HUES6 (cell line): ENCODE data around the gene CHSY1.
A peak's percentile ranks its signal among the peaks of the same experiment; 100 is the strongest.

ENCODE experiments used
- H3K27ac ChIP-seq: 2 replicates; pipeline ENCODE4 v1.7.0; 2013; ENCODE audit warnings: low read depth, mild to moderate bottlenecking, low read length, inconsistent platforms
- H3K27me3 ChIP-seq: 2 replicates; pipeline ENCODE4 v1.6.1; 2013; ENCODE audit warnings: low read length; ENCODE audit not compliant: control insufficient read depth, insufficient read depth
- H3K36me3 ChIP-seq: 2 replicates; pipeline ENCODE4 v1.6.1; 2013; ENCODE audit warnings: low read length; ENCODE audit not compliant: control insufficient read depth, insufficient read depth
- H3K4me1 ChIP-seq: 2 replicates; pipeline ENCODE4 v1.6.1; 2013; ENCODE audit warnings: low read length; ENCODE audit not compliant: control insufficient read depth, insufficient read depth
- H3K4me3 ChIP-seq: 2 replicates; pipeline ENCODE4 v1.5.1; 2013; ENCODE audit warnings: low read depth, low read length
- H3K9ac ChIP-seq: one replicate; pipeline ENCODE4 v1.6.1; 2013; ENCODE audit warnings: mild to moderate bottlenecking, low read length
- H3K9me3 ChIP-seq: 2 replicates; pipeline ENCODE4 v1.6.1; 2013; ENCODE audit warnings: low read depth, low read length; ENCODE audit not compliant: control insufficient read depth, insufficient read depth

CHSY1 gene

DNA sequence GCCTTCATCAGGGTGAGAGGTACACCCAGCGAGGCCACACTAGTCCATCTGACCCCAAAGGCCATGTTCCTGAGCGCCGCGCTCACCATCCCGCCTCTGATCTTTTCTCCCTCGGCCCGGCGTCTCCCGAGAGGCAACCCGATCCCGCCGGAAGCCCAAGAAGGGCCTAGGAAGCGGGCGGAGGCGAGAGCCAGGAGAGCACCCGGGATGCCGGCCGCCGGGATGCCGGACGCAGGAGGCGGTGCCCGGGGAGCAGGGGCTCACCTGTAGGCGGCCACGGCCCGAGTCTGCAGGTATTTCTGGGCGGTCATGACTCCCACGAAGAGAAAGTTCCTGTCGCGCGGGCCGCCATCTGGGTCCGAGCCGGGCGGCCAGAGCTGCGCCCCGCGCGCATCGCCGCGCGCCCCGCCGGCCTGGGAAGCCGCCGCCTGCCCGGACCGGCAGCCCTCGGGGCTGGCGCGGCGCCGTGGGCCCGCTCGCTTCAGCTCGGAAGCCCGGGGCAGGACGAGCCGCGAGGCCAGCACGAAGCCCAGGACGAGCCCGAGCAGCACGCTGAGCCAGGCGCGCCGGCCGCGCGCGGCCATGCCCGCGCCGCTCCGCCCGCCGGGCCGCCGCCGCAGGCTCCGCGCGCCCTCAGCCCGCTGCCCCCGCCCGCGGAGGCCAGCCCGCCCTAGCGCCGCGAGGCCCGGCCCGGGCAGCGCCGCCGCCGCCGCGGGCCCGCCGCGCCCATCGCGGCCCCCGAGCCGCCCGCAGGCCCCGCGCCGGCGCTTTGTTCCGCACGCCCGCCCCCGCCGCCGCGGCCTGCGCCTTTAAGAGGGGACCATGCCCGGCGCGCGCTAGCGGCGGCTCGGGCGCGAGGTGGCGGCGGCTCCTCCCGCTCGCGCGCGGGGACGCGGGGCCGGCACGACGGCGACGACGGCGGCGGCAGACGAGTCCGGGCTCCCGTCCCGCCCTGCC is 697 bp downstream of the CHSY1 start:
- peak overlapping the region; percentile 89 for H3K9ac ChIP-seq
- H3K27me3 ChIP-seq, result no peaks in the 10 kb centered on the region
- H3K4me1 ChIP-seq, result peaks cover 47% of the 10 kb centered on the region
- H3K4me3 ChIP-seq, result peak overlapping the region; percentile 86
- peak overlapping the region; percentile 55 for H3K27ac ChIP-seq
- peaks cover 21% of the 10 kb centered on the region for H3K36me3 ChIP-seq
- H3K9me3 ChIP-seq, result no peaks in the 10 kb centered on the region

DNA sequence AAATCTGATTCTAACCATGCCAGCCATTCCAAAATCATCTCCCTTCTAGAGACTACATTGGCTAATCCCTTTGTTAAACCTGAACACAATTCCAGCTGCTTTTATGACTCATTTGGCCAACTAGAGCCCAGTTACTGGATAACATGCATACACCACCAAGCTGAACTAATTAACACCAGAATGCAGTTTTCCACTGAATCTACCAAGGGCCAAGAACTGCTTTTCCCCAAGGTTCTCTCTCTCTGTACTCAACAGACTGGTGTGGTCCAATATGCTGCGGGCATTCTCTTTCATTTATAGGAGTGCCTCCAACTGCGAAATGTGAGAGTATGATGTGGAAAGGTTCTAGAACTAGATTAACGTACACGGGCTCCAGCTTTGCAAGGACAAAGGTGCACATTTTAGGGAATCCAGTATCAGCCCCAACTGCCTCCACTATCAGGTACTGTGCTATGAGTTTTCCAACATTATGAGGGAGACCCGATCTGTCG is 1.5 kb downstream of the CHSY1 start:
- H3K36me3 ChIP-seq, result peaks cover 21% of the 10 kb centered on the region
- H3K4me3 ChIP-seq, result peak overlapping the region; percentile 86
- H3K4me1 ChIP-seq, result peaks cover 50% of the 10 kb centered on the region
- H3K9me3 ChIP-seq, result no peaks in the 10 kb centered on the region
- H3K9ac ChIP-seq, result peak overlapping the region; percentile 89
- peak overlapping the region; percentile 55 for H3K27ac ChIP-seq
- no peaks in the 10 kb centered on the region for H3K27me3 ChIP-seq

DNA sequence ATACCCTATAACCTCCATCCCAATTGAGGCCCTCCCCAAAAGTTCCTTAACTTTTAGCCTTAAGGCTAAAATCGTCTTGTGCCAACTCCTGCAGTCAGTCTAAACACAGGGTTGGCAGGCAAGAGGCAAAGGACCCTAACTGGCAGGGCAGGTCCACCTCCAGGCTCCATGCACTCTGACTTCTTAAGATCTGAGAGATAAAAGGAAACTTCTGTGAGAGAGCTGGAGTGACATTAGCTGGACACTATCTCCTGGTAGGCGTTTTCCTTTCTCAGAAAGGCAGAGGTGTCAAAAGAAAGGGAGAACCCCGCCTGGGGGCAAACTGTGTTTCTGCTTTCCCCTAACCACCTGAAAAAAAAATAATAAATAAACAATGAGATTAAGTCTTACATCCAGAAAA is 3.6 kb downstream of the CHSY1 start:
- no peaks in the 10 kb centered on the region for H3K27me3 ChIP-seq
- peaks cover 27% of the 10 kb centered on the region for H3K36me3 ChIP-seq
- H3K4me1 ChIP-seq, result peaks cover 63% of the 10 kb centered on the region
- no peak overlapping the region for H3K9ac ChIP-seq
- H3K4me3 ChIP-seq, result no peak overlapping the region
- H3K9me3 ChIP-seq, result no peaks in the 10 kb centered on the region
- no peak overlapping the region for H3K27ac ChIP-seq

DNA sequence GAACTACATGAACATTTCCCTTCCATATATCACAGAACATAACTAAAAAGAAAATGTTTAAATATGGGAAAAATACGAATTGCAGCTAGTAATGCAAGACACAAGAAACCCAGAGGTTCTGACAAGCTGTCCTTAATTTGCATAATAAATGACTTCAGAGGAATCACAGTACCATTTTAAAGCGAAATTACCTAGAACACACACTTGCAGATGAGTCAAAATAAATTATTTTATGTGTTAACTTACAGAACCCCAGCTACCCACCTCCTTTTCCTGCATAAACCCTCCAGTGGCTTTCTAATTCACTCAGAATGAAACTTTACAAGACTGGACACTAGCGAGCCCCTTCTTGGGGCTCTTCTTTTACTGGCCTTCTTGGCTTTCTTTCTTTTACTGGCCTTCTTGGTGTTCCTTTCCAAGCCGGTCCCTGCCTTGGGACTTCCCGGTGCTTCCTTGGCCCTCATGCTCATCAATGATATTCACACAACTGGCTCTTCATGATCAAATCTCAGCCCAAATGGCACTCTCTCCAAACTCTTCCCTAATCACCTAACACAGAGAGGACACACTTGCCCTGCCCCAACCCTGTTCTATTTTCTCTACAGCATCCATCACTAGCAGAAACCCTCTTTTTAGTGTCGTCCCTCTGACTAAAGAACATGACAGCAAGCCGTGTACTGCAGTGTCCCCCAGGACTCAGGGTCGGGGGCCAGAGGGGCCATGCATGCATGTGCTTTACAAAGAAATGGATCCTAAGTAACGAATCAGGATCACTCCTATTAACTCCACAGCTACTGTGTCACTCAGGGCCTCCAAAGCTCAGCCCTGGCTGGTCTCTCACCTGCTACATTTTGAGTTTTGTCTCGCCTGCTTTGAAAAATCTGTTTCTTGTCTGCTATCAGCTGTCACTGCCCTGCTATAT is 4.8 kb downstream of the CHSY1 start:
- peaks cover 65% of the 10 kb centered on the region for H3K4me1 ChIP-seq
- H3K4me3 ChIP-seq, result no peak overlapping the region
- H3K27me3 ChIP-seq, result no peaks in the 10 kb centered on the region
- H3K9me3 ChIP-seq, result no peaks in the 10 kb centered on the region
- no peak overlapping the region for H3K27ac ChIP-seq
- H3K9ac ChIP-seq, result no peak overlapping the region
- H3K36me3 ChIP-seq, result peaks cover 34% of the 10 kb centered on the region

DNA sequence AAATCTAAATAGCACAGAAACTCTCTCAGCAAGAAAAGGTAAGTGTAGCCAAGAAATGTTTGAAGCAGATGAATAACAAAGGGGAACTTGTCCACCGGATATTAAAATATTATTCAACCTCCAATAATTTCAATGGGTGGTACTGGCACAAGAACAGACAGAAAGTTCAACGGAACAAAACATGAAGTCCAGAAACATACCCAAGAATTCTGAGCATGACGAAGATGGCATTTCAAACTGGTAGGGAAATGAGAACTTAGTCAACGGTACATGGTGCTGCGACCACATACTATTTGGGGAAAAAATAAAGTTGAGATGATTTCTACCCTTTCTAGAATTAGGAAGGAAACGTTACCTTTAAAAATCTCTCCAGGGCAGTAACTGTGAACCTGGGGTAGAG is 5.5 kb downstream of the CHSY1 start:
- Histone ChIP-seq H3K9me3 (no peaks in the 10 kb centered on the region), H3K36me3 (peaks cover 40% of the 10 kb centered on the region), H3K9ac (no peak overlapping the region), H3K27me3 (no peaks in the 10 kb centered on the region), H3K4me1 (peaks cover 66% of the 10 kb centered on the region), H3K27ac (no peak overlapping the region), H3K4me3 (no peak overlapping the region)

DNA sequence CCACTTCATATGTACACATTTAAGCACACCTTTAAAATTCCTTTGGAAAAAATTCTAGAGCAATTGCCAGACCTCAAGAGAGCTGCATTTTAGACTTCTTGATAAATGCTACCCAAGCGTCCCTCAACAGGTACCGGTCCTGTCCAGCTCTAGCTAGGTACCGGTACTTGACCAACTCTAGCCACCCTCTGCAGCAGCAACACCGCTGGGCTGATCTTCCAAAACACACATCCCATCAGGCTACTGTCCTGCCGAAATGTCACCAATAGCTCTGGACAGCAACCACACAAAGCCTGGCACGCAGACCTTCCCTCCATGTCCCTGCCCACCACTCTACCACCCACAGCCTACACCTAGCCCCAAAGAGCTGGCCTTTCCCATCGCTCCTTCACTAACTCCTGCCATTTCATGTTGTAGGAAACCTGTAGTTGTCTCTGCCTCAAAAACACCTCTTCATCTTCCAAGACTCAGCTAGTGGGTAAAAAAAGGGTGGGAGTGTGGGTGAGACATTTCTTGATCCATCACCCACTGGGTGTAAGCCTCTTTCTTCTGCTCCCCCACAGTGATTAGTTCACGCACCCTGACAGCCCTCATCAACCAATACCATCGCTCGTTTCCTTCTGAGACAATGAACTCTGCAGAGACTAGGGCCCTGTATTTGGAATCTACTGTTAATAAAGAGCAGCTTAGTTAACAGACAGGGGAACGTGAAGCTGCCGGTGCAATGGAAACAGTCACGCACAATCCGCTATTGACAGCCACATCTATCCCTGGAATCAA is 6.8 kb downstream of the CHSY1 start:
- Histone ChIP-seq H3K36me3 (peaks cover 40% of the 10 kb centered on the region), H3K27ac (no peak overlapping the region), H3K9me3 (no peaks in the 10 kb centered on the region), H3K4me3 (no peak overlapping the region), H3K4me1 (peaks cover 61% of the 10 kb centered on the region), H3K9ac (no peak overlapping the region), H3K27me3 (no peaks in the 10 kb centered on the region)

DNA sequence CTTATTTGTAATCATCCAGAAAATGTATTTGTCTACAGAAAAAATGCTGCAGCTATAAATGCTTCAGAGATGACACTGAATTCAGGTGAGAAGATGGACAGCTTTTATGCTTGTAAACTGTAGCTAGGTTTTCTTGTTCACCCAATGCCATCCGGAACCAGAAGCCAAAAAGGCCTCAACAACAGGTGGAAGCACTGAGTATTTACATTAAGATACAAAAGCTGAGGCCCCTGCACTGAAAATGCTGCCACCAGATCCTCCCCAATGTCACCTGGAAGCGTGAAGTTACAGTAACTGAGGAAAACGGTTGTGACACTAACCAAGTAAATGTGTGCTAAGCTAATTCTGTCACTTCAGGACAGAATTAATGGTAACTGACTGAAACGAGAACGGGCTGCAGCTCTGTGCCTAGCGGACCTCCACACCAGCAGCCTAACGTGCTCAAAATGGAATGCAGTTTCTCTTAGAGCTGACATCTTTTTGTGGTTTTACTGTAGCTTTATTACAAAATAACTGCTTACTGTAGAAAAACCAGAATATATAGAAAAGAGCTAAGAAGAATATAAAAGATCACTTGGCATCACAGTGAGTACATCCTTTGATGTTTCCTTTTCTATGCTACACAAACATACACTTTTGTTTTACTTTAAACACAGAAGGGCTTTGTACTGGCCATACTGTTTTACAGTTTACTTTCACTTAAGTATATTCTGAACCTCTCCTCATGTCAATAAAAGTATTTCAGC is 7.6 kb downstream of the CHSY1 start:
- Histone ChIP-seq H3K27ac (no peak overlapping the region), H3K9ac (no peak overlapping the region), H3K9me3 (no peaks in the 10 kb centered on the region), H3K4me1 (peaks cover 60% of the 10 kb centered on the region), H3K36me3 (peaks cover 46% of the 10 kb centered on the region), H3K27me3 (no peaks in the 10 kb centered on the region), H3K4me3 (no peak overlapping the region)

DNA sequence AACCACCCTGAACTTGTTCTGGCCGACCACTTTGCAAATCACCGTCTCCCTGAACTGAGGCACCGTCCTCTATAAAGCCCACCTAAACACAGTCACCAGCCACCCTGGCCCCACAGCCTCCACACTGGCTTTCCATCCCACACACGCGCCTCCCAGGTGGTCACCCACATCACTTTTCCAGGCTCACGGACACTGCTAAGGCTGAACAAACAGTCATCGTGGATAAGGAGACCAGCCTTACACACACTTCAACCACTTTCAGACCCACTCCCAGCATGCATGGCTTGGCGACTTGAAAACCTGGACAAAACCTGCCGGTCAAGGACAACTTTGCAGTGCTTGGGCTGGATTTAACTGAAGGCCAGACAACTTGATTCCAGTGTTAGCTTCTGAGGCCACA is 8.4 kb downstream of the CHSY1 start:
- no peak overlapping the region for H3K4me3 ChIP-seq
- H3K27ac ChIP-seq, result no peak overlapping the region
- no peak overlapping the region for H3K9ac ChIP-seq
- H3K4me1 ChIP-seq, result peaks cover 57% of the 10 kb centered on the region
- no peaks in the 10 kb centered on the region for H3K27me3 ChIP-seq
- H3K36me3 ChIP-seq, result peaks cover 45% of the 10 kb centered on the region
- no peaks in the 10 kb centered on the region for H3K9me3 ChIP-seq

DNA sequence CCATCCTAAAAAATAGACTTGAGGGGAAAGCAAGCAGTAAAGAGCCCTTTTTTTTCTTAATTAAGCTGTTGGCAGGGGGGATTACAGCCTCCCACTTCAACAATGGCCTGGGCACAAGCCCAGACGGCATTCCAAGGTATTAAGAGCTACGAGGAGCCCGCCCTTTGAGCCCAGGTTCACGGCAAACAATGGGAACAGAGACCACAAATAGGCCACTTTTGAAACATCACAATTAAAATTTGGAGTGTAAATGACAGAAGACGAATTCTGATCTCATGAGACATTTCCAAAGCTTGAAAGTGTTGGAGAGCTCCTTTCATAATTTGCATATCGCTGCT is 8.9 kb downstream of the CHSY1 start:
- Histone ChIP-seq H3K27ac (no peak overlapping the region), H3K9me3 (no peaks in the 10 kb centered on the region), H3K4me1 (peaks cover 54% of the 10 kb centered on the region), H3K36me3 (peaks cover 41% of the 10 kb centered on the region), H3K9ac (no peak overlapping the region), H3K27me3 (no peaks in the 10 kb centered on the region), H3K4me3 (no peak overlapping the region)
